Measurements from ENCODE around the gene CTR9.

The CTR9 gene

DNA sequence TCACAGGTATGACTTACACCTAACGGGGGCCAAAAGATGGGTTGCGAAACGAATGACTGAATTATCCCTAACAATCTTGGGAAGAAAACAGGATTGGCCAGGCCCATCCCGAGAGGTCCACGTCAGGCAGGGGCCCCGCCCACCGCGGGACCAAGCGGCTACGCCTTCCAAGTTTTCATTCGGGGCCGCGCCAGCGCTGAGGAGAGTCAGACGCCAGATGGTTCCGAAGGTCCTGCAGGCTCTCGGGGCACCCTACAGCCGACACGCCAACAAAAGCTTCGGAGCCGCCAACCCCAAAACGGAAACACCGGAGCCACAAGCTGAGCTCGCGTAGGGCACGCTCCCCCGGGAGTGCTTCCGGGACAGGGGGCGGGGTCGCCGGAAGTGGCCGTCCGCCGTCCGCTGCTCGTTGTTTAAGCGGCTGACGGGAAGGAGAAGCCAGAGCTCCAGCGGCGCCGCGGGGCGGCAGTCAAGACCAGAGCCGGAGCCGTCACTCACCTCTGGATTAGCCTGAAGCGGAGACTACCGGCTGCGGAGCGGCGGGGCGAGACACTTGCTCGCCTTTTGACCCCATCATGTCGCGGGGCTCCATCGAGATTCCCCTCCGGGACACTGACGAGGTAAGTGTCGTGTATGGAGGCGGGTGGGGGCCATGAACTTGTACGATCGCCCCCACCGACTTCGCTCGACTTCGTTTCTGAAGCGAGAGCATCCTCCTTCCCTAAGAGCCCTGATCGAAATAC lies at the start of gene CTR9:
CTR9 (plus strand) TSS at position 409 of the 743 bp plus-strand sequence; CDS start at position 576, 167 bp downstream.
- DNase-seq: peak; percentile 62 to 83

DNA sequence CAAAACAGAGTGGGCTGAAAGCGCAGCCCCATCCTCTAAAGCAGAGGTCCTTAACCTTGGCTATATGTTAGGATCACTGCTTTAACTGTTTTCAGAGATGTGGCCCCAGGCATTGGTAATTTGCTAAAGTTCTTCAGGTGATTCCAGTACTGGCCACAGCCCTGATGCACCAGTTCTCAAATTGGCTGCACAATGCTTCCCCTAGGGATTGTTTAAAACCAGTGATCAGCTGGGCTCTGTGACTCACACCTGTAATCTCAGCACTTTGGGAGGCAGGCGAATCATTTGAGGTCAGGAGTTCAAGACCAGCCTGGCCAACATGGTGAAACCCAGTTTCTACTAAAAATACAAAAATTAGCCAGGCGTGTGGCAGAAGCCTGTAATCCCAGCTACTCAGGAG lies 49.1 kb upstream of the CTR9 start:
- no peak for DNase-seq

DNA sequence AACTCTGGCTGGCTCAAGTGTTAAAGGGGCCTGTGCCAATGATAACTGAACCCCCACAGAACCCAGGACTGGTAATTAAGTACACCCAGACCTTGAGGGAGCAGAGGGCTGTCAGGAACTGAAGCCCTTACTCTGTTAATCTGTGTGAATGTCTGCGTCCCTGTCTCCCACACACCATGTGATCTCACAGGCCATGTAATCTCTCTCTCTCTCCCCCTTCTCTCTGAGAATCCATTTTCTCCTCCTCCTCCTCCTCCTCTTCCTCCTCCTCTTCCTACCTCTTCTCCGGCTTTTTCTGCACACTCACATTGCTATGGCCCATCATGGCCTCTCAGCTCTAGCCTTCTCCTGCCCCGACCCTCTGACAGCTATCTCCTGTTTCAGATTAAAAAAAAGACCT lies 42.9 kb upstream of the CTR9 start:
- DNase-seq: no peak

DNA sequence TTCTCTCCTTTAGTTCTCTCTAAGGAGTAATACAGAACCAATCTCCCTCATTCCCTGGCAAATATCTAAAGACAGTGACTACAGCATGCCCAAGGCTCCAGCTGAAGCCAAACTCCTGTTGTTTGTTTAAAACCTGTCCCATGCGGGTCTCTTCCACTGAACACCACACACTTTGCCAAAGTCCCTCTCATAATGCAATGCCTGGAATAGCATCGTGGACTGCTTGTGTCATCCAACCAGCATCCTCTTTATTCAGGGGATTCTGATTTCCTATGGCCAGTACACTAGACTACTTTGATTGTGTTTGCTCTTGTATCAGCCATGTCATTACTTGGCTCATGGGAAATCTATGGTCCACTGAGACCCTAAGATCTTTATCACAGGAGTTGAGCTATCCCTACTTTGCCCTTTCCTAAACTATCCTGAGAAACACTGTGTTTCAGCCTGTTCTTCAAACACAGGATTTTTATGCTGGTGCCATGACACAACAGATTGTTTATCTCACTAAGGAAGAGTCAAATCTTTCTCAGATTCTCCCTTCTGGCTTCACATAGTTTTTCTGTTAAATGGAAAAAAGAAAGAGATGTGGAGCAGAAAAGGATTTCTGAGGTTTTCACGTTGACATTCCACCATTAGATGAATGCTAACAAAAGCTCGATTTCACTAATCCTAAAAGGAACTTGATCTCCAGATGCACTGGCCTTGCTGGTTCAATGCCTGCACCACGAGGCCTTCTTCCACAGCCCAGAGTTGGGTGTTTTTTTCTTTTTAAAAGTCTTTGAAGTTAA lies 41.6 kb upstream of the CTR9 start:
- DNase-seq: no peak

DNA sequence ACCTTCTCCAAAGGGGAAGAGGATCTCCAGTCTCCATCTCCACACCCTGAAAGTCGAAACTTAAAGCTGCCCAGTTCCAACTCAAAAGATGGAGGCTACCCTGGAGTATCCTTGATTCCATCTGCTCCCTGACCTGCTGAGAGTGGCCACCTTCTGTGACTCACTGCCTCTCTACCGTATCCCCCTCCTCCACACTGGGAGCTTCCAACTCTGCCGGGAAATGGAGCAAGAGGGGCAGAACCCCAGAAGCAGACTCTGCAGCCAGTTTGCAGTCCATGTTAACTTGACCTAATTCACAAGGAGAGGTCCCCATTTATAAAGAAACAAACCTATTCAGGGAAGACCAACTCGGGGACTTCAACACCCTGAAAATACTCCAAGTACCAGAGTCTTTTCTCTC lies 35.5 kb upstream of the CTR9 start:
- no peak for DNase-seq

DNA sequence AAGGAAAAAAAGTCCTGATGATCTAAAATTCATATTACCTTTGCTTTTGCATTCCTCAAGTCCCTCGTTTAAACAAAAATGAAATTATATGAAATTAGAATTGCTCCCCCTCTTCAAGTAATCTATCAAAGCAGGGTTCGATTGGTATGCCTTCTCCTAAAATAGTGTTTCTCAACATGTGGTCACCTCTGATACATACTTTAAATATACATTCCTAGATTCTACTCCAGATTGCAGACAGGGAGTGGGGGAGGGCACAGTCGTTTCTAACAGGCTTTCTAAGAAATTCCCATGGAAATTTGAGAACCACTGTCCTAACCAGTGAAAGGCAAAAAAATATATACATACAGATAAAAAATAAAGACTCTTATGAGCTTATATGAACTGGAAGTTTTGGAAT lies 34.9 kb upstream of the CTR9 start:
- no peak for DNase-seq

DNA sequence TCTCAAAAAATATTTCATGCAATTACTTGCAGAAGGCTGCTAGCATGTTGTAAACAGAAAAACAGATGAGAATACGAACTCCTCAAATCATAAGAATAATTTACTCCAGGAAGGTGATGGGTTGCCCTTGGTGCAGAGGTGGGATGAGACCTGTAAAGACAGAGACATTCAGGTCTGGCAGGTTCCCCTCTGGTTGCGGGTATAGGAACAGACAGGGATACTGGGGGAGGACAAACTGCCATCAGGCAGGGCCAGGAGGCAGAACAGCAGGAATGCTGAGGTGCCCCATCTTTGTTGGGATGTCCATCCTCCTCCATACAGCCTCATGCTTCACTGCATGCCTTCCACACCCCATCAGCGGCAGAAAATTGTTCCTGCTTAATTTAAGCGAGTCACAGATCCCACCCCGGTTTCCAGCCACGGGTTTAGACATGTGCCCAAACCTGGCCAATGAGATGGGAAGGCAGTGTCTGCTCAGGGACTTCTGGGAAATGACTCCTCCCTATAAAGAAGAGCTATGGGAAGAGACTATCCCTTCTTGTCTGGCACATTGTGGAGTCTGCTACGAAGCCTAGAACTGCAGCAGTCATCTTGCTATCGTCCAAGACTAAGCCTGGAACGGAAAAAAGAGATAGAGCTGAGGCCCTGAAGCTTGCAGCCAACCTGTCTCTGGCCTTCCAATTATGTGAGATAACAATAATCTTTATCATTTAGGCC lies 34.3 kb upstream of the CTR9 start:
- DNase-seq: no peak

DNA sequence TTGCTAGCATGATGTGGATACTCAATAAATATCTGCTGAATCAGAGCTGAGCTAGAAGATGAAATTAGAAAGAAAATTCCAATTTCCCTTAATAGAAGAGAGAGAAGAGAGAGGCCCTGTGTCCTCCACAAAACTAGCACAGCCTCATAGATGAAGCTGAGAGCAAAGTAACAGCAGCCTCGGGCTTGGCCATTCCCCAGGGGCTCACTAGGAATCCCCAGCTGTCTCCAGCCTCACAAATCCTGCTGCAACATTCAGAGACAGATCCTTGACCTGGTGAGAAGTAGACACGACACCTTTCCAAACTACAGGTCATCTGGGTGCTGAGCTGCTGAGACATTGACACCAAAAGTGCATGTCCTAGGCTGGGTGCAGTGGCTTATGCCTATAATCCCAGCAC lies 31.4 kb upstream of the CTR9 start:
- no peak for DNase-seq

DNA sequence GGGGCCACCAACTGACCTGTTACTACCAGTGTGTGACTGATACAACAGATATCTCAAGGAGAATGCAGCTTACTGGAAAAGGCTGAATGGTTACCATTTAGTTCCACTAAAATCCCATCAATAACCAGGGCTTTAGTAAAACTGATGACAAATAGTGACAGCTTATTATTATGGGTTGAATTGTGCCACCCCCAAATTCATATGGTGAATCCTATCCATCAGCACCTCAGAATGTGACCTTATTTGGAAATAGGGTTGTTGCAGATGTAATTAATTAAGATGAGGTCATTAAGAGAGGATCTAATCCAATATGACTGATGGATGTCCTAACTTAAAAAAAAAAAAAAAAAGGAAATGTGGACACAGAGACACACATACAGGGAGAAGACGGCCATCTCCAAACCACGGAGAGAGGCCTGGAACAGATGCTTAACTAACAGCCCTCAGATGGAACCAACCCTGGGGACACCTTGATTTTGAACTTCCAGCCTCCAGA lies 30.1 kb upstream of the CTR9 start:
- DNase-seq: no peak

DNA sequence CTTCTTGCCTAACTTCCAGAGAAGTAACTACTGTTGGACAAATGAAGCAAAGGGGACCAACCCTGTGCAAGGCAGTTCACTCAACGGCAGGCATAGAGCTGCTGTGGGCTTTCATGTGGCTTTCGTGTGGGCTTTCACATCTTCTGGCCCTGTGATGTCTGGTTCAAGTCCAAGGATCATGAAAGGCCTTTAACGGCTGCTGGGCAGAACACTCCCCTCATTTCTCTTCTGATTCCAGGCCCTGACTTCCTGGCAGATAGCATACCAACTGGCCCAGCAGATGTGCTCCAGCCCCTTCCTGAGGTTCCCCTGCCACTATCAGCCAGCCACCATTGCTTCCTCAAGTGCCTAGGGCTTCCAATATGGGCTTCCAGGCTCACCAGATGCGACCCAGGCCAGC lies 28.7 kb upstream of the CTR9 start:
- DNase-seq: no peak

DNA sequence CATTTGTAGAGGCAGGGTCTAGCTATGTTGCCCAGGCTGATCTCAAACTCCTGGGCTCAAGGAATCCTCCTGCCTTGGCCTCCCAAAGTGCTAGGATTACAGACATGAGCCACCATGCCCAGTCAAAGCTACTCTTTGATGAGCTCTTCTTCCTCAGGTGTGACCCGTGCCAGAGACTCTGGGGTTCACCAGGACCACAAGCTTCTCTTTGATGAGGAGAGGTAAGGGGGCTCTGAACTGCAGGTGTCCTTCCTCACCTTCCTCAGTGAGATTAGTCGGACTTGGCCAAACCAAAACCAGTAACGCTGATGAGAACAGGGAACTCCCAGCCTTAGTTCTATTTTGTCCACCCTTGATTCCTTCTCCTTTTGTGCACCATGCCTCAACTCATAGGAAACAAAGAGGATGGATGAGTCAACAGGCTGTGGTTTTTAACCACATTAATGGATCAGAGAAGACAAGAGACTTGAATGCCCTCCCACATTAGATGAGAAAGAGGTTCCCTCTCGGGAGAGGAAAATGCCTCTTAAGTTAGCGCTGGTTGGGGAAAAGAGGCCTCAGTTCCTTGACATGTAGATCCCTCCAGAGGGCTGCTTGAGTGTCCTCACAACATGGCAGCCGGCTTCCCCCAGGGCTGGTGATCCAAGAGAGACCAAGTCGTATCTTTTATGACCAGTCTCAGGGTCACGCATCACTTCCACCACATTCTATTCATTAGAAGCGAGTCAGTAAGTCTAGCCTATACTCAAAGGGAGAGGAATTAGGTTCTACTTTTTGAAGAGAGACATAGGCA lies 25.7 kb upstream of the CTR9 start:
- no peak for DNase-seq

DNA sequence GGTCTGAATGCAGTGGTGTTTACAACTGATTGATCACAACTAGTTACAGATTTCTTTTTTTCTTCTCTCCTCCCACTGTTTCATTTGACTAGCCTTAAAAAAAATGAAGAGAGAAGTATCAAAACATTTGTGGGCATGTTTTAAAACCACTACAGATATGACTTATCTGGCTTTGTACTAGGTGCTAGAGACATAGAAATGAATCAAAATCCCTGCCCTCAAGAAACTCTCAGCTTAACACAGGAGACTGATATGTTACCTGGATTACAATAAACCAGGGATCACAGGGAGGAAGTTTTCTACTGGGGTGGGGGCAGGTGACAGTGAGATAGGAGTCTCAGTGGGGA lies 25.2 kb upstream of the CTR9 start:
- DNase-seq: no peak

DNA sequence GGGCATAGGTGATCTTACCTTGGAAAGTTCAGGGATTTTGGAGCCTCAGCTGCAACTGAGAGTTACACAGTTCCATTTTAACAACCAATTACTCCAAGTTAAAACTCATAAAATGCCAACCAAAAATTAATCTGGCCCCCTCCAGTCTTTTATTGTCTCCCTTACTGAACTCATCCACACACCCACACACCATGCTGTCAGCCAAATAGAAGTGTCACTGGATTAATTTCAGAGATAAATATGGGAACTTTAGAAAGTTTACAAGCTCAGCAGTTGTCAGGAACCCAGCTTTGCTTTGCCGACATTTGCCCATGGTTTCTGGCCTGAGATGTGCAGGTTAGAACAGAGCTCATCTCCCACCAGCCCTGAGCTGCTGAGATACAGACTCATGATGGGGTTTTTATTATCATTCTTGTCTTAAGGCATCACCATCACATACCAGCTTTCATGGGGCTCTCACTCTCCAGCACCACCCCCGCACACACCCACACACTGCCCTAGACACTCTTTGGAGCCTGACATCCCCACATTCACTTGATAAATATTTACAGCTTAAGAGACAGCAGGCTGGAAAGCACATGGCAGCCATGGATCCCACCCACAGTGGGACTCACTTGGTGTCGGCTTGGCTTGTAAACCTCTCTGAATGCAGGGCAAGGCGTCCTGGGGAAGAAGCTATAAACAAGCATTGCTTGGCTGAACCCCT lies 23.7 kb upstream of the CTR9 start:
- DNase-seq: no peak

DNA sequence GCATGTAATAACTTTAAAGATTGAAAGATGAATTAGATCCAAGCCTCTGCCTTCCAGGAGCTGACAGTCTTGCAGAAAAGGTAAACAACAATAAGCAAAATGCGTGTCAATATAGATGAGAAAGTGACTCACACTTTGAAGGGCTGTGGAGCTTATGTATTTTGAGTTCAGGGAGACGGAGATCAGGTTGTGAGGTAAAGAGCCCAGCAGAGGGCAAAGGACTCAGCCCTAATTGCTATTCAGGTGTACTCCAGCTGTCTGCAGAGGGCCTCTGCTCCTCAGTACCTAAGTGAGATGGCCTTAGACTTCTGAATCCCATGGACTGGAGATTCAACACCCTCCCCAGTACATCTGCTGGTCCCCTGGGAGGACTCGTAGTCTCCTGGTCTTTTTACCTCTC lies 22.9 kb upstream of the CTR9 start:
- DNase-seq: no peak

DNA sequence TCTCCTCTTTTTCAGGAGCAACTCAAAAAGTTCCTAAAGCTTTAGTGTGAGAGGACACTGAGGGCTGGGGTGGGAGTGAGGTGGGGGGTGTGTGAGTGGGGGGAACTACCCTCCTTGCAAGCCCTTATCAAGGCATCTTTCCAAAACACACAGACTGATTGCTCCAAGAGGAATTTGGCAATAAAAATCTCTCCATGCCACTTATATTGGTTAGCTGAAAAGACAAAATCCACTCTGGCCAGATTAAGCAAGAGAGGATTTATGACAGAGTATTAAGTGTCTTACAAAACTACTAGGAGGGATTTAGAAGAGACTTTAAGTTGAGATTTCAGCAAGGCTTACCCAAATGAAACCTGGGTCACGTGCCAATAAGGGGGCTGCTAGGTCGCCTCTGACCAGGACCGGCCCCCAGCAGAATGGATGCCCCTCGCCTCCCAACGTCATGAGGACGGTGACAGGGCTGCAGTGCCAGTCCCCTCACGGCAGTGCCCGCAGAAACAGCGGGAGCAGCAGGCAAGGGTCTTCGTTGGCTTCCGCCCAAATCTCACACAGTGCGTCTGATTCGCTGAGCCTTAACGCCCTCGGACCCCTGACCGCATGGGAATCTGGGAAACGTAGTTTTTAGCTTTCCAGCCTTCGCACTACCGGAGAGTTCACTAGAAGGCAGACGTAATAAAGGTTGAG lies 22.1 kb upstream of the CTR9 start:
- DNase-seq: no peak

DNA sequence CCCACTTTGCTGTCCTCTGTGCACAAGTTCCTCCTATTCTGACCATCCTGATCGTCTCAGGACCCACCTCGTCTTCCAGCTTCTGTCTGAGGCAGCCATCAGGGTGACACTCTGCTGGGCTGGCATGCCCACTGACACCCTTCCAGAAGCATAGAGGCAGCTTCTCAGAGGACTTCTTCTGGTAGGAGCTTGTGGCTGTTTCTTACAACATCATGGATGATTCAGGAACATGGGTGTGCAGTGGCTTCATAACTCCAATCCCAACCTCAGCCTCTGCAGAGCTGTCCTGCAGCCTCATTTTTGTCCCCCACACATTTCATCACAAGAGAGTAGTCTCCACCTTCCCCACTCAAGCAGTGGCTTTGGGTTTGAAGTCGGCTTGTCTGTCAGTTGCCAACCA lies 20.9 kb upstream of the CTR9 start:
- DNase-seq: no peak

DNA sequence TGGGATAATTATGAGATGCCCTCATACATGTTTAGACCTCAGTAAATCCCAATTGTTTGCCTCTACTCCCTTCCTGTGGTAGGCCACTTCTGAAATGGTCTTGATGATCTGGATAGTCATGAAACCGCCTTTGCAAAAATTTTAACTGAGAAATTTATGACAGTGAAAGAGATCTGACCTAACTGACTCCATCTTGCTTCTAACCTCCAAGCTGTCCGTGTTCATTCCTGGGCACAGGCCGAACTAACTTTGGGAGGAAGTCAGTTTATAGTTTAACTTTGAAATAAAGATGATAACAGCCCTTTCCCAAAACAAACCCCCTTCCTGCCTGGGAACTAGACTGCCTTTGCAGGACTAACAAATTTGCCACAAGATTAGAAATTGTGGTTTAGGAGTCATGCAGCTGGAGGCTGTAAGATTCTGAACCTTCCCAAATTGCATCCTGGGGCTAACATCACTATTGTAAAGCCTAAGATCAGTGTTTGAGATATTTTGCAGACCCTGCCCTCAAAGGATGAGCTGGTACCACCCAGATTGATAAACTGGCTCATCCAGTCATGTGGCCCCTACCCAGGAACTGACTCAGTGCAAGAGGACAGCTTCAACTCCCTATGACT lies 19.9 kb upstream of the CTR9 start:
- DNase-seq: no peak

DNA sequence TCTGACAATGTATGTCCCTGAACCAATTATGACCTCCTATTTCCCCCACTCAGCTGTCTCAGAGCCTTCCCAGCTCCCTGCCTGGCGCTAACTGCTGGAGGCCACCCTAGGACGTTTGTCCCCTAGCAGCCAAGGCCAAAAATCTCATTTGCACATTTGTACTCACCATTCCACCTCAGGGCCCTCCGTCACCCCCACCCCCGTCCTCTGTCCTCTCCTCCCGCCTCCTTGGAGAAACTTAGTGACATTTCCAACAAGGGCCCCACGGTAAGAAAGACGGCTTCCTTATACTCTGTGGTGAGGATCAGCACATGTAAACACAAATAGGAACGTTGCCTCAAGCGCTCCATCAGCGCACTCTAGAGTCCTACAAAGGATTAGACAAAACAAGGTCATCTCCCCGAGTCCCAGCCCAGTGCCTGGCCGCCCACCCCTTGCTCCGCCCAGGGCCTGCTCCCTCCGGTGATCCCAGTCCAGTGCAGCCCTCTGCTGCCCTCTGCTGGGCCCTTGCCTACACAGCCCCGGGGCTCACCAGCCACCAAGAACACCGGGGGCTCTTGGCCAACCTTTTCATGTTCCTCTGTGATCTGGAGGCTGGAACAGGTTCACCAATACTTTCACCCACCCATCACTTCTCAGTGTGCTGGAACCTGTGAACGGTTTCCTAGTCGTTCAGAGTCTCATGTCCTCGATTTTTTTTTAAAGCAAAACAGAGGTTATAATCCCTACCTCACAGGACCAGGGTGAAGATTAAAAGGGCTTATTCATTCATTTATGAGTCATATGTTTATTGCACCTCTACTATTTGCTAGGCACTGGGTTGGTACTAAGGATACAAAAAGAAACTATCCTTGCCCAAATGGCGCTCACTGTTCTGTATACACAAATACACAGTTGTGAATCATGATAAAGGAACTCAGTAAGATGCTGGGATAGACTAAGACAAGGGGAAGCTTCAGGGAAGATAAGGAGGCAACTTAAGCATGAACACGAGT lies 15.3 kb upstream of the CTR9 start:
- DNase-seq: peak; percentile 70 to 75

DNA sequence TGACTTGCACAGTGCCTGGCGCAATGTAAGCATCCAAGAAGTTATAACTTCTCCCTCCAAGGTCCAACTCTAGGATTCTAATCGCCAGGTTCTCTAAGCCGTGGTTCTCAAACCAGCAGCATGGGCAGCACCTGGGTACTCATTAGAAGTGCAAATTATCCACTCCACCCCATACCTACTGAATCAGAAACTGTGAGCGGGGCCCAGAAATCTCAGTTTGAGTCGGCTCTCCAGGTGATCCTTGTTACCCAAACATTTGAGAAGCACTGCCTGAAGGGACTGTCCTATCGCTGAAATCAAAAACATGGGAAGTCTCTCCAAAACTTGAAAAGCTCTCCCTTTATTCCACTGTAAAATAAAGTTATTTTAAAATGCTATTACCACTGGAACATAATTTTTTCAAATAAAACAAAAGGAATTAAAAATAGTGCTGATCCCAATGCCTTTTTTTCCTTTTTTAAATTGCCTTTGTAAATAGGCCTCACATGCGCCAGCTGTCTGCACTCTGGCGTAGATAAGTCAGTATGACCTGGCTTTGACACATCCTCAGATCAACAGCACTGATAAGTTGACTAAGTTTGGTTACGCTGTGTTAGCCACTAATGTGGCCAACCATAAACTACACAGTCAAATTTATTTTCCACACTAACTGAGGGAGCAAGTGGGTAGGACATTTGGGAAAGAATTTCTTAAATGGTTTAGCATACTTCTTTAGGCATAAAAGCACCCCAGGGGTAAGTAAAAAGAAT lies 8.4 kb upstream of the CTR9 start:
- no peak for DNase-seq

All from SHP77 (cell line).